Erythroblast (primary cell): ENCODE data around the gene NFATC1.

Experiments used
- GATA1 ChIP-seq: IDR thresholded peaks from 2 replicates; pipeline ENCODE4 v1.6.1; 2011; ENCODE audit warnings: low read depth, mild to moderate bottlenecking, control low read depth, low read length, moderate library complexity
- POLR2A ChIP-seq: IDR thresholded peaks from 2 replicates; pipeline ENCODE4 v1.6.1; 2011; ENCODE audit warnings: mild to moderate bottlenecking, low read length

DNA sequence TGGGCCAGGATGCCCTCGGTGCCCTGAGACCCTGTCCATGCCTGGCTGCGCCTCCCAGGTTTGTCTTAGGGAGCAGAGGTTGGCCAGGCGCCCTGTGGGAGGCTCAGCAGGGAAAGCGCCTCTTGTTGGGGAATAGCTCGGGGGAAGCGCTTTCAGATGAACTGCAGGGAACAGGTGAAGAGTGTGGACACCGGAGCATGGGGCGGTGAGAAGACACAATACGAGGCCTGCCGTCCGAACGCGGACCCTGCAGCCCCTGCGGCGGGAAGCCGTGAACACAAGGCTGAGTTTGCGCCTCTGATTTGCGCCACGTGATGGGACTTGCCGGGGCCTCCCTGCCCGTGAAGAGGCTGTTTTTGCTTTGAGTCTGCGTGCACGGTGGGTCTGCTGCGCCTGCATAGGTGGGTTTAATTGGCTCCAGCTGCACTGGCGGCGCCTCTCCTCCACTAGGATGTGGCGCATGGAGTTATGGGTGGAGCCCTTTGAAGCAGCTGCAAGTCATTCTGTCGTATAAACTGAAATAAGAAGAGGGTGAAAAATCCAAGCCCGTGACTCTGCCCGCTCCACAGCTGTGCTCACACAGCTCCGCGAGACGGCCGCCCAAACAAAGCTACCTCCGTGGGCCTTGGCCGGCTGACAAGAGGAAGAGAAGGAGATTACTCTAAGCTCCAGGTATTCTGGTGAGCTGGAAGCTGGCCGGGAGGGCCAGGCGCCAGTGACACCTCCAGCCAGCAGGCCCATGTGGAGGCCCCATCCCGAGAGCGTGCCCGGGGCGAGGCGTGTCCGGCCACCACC, 180.4 kb downstream of the NFATC1 start:
- TF ChIP-seq POLR2A, result no peak
- TF ChIP-seq GATA1, result no peak
